GM10266 (cell line): ENCODE data around the gene PIK3AP1.
A peak's percentile ranks its signal among the peaks of the same experiment; 100 is the strongest.

Source experiments
- DNase-seq: peaks from one replicate; pipeline ENCODE4 v3.0.0; 2012; ENCODE audit errors: extremely low spot score
- CTCF ChIP-seq: IDR thresholded peaks from 2 replicates; pipeline ENCODE4 v1.5.1; 2012; ENCODE audit warnings: mild to moderate bottlenecking, low read depth; ENCODE audit not compliant: control insufficient read depth, insufficient read depth; ENCODE audit errors: missing control alignments

The PIK3AP1 gene

DNA sequence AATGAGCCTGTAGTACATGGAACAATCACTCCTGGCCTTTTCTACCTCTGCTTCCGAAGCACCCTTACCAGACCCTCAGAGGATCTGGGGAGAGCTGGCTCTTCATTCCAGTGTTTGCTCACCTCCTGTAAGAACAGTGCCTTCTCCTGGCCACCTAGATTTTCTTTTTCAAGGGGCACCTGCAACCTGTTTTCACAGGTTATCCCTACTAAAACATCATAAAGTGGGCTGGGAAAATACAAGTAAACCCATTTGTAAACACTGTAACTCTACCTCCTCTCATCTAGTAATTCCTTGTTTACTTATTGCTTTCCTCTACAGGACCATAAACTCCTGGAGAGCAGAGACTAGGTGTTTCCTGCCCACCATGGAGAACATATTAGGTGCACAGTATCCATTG, 1.1 kb downstream of the PIK3AP1 start:
- DNase-seq = peak; percentile 54
- peak; percentile 38 for TF ChIP-seq CTCF

GRCh38 chr10:96718304-96718990, 1.9 kb downstream of the PIK3AP1 start:
- DNase-seq = no peak
- TF ChIP-seq CTCF = no peak

DNA sequence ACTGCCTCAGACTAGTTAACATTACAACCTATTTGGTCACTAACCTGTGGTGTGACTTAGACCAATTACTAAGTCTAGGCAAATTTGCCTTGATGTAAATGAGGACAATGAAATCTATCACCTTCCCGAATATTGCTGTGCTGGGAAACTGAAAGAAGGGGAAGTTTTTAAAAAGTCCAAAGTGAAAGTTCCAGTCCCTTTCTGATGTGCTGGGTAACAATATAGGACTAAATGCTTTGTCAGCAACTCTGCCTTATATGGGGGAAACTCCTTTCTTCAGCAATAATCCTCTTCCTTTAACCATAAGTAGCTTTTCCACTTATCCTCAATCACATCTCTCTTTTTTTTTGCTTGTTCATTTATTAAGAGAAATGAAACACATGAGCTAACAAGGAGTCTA, 3.9 kb downstream of the PIK3AP1 start:
- DNase-seq = no peak
- TF ChIP-seq CTCF = no peak

DNA sequence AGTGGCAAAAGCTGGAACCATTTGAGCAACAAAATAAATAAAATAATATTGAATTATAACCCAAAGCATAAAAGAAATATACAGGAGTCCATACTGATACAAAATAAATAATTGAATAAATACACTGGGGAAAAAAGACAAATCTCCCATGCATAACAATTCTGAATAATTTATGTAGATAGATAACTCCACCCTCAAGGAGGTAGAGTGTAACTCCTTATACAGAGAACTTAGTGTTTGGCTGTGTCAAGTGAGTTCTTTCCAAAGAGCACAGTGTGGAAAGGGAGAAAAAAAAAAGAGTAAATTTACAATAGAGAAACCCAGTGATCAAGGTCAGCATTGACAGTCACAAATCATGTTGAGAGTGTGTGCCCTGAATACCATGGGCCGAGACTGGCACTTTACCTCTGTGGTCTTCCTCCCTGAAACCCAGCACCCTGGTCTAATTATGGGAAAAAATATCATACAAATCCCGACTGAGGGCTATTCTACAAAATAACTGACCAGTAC, 5.5 kb downstream of the PIK3AP1 start:
- no peak for DNase-seq
- no peak for TF ChIP-seq CTCF

DNA sequence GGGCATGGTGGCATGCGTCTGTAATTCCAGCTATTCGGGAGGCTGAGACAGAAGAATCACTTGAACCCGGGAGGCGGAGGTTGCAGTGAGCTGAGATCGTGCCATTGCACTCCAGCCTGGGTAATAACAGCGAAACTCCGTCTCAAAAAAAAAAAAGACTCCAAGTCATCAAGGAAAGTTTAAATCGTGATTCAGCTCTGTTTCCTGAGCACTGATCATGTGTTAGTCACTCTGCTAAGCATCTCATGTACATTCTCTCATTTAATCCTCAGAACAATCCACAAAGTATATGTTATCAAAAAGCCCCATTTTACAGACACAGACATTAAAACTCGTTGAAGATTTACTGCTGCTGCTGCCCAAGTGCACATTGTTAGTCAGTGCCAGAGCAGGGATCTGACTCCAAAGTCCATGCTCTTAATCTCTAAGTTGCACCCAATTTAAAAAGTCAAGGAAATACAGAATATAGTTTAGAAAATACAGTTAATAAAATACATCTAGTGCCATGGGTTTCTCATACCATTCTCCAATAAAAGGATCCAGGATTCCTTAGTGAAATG, 6.2 kb downstream of the PIK3AP1 start:
- DNase-seq = no peak
- TF ChIP-seq CTCF = no peak

DNA sequence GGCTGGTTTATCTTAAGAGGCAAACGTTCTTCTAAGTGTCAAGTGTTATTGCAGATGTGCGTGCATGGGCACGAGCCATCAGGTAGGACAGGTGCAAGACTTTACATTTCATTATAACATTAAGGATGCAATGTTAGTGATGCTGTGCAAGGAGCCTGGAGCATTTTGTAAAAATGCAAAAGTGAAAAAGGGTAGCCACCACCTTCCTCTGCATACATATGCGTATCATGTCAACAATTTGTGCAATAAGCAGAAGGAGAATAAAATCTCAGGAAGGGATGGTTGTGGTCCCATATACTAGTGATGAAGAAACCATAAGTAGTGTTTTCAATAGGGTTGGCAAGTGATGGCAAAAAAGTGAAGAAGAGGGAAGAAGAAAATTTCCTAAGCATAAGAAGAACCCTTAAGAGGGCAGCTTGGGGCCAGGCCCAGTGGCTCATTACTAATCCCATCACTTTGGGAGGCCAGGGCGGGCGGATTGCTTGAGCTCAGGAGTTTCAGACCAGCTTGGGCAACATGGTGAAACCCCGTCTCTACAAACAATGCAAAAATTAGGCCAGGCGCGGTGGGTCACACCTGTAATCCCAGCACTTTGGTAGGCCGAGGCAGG, 7.5 kb downstream of the PIK3AP1 start:
- no peak for DNase-seq
- TF ChIP-seq CTCF = no peak
